ENCODE data around the gene LCLAT1.

Gene LCLAT1

DNA sequence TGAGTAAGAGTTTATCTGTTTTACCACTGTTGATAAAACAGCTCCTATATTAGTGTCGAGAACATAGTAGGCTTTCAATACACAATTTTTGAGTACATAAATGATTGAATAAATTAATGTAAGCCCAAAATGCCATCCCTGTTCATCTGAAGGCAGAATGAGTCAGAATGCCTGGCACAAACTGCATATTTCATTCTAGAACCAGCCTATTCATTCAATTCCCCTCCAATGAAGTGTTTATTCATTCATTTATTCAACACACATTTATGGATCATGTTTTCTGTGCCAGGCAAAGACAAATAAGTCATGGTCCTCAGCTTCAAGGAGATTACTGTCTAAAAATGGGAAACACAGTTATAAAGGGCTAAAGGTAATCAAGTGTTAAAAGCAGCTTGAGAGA is 22.8 kb upstream of the LCLAT1 start:
- DNase-seq, result no peak

DNA sequence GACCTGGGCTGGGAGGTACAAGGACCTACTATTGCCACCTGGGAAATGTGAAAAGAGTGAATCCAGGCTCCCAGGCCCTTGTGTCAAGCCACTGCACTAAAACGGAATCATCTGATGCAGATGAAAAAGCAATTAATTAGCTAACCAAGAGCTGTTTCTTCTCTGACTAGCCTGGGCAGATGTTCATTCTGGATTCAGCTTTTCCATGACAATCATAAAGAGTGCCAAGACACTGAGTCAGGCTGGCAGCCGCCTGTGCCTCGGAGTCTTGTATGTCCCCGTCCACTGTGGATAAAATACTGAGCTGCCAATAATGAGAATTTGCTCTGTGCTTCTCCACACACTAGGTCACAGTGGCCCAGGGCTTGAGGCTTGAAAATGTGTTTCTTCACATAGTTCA is 21.7 kb upstream of the LCLAT1 start:
- DNase-seq, result peak in 4 of 14 donors; percentile 14 to 44 (median 22)

- no peak for DNase-seq
Measured at GRCh38 chr2:30427606-30428347, 19.3 kb upstream of the LCLAT1 start.

- no peak for DNase-seq
Measured at GRCh38 chr2:30428348-30428662, 18.7 kb upstream of the LCLAT1 start.

- DNase-seq, result no peak
Measured at GRCh38 chr2:30428827-30429461, 18.1 kb upstream of the LCLAT1 start.

- DNase-seq, result no peak
Measured at GRCh38 chr2:30433541-30434299, 13.3 kb upstream of the LCLAT1 start.

DNA sequence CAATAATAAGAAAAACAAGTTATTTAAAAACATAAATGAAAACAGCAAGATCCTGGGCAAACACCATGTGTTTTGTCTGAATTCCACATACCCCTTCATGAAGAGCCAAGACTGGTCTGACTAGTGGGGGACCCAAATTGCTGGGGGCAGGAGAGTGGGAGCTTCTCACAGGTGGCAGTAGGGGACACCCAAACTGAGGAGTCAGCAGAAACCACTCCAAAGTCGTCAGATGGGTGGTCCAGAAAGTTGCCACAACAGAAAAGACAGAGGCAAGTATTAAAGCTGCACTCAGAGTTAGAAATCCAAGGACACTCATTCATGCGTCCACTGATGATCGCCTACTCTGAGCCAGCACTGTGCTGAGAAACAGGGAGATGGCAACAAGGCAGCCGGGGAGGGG is 12.3 kb upstream of the LCLAT1 start:
- DNase-seq, result no peak

GRCh38 chr2:30436859-30437435 is 10.1 kb upstream of the LCLAT1 start:
- DNase-seq, result no peak

- no peak for DNase-seq
Measured at GRCh38 chr2:30437809-30438548, 9.1 kb upstream of the LCLAT1 start.

DNA sequence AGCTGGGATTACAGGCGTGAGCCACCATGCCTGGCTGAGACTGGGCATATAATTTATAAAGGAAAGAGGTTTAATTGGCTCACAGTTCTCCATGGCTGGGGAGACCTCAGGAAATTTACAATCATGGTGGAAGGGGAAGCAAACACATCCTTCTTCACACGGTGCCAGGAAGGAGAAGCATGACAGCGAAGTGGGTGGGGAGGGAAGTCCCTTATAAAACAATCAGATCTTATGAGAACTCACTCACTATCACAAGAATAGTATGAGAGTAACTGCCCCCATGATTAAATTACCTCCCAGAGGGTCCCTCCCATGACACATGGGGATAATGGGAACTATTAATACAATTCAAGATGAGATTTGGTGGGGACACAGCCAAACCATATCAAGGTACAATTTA is 7.8 kb upstream of the LCLAT1 start:
- DNase-seq, result no peak

- DNase-seq, result no peak
Measured at GRCh38 chr2:30439879-30440278, 7.2 kb upstream of the LCLAT1 start.

- DNase-seq, result no peak
Measured at GRCh38 chr2:30441023-30441422, 6.0 kb upstream of the LCLAT1 start.

GRCh38 chr2:30443081-30443480 is 4.0 kb upstream of the LCLAT1 start:
- DNase-seq, result no peak

GRCh38 chr2:30444273-30444672 is 2.8 kb upstream of the LCLAT1 start:
- DNase-seq, result no peak

DNA sequence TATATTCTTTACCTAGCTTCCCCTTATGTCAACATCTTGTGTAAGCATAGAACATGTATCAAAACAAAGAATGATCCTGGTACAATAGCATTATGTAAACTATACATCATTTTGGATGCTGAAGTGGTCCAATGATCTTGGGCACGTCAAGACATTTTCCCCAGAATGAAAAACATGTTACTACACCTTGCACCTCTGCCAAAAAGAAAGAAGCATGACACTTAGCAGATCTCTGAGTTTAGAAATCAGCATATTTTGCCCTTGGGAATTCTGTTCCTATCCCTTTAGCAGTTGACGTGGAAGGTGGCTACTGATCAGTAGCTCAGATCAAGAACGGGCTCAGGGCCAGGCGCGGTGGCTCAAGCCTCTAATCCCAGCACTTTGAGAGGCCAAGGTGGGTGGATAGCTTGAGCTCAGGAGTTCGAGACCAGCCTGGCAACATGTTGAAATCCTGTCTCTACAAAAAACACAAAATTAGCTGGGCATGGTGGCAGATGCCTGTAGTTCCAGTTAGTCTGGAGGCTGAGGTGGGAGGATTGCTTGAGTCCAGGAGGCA is 1.7 kb upstream of the LCLAT1 start:
- DNase-seq, result no peak

DNA sequence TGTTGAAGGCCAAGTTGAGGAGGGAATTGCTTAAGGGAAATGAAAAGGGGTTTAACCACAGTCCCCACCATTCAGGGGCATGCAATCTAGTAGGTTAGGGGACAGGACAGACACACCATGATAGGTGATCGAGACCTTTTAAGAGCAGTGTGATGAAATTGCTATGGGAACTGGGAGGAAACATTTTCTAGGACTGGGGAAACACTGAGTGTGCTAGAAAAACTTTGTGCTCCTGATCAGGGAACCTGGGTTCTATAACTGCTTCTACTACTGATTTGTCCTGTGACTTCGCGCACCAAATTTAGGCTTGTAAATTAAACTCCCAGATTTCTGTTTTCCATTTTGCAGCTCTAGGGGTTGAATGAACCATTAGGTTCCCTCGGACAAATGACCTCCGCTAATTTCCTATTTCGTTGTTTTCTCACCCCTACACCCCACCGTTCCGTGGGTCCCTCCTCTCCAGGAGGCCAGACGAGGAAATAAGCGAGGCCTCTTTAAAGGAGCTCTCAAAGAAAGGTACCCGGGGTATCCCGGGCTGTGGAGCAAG is 371 bp upstream of the LCLAT1 start:
- DNase-seq, result peak in 1 of 14 donors; percentile 31

DNA sequence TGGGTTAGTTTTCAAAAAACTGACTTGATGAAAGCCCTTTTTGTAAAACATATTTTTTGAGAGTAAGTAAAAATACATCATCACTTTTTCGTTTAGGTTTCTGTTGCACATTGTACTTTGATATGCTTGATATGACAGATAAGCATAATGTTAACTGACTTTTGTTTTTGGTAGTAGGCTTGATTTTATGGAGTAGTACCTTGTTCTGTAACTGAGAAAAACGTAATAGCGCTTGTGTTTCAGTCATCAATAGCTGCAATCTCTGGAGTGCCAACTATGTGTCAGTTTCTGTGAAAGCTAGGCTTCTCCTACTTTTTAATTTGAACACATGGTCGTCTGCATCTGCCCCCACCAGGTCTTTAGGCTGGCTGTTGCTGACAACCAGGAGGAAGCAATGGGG is 1.3 kb downstream of the LCLAT1 start:
- DNase-seq, result no peak

DNA sequence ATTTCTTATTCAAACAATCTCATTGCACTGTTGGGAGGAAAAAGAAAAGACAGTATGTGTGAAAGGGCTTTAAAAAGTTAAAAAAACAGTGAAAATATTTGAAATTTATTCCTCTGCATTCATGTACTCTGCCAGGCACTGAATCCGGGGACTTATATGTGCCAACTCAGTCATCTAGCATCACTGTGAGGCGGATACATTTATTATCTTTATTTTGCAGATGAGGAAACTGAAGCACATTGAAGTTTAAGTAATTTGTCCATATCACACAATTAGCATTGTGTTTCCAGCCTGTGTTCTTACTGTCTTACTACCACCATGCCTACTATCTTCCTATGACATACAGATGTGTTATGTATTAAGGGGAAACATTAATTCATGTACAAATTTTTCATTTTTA is 1.8 kb downstream of the LCLAT1 start:
- no peak for DNase-seq

DNA sequence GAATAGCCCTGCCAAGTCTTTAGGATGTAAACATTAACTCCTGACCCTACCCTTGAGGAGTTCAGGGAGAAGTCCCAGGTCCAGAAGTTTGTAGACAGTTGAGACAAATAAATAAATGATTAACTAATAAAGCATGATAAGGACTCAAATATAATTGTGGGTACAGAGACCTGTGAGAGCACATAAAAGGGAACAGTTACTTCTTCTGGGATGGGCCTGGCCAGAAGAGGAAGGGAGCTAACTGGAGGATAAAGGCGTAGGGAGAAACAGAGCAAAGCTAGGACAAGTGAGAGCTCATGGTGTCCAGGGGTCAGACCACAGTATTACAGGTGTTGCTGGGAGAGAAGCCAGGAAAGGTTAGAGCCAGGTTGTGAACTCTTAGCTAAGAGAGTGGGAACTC is 3.0 kb downstream of the LCLAT1 start:
- DNase-seq, result no peak

DNA sequence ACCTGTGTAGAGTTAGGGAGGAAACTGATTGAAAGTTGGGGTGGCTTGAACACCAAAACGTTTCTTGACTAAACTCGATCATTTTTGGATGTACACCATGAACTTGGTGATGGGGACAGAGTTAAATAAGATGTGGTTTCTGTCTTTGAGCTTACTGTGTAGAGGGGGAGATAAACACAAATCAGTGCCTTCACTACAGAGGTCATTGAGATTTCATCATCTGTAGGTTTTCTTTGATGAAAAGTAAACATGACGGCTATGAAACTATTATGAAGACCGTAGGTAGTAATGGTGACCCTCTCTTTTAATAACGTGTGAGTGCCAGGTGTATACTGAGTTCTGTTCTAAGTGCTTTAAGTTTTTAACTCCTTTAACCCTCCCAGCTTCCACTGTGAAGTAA is 6.5 kb downstream of the LCLAT1 start:
- no peak for DNase-seq

GRCh38 chr2:30454571-30454970 is 7.5 kb downstream of the LCLAT1 start:
- DNase-seq, result no peak

DNA sequence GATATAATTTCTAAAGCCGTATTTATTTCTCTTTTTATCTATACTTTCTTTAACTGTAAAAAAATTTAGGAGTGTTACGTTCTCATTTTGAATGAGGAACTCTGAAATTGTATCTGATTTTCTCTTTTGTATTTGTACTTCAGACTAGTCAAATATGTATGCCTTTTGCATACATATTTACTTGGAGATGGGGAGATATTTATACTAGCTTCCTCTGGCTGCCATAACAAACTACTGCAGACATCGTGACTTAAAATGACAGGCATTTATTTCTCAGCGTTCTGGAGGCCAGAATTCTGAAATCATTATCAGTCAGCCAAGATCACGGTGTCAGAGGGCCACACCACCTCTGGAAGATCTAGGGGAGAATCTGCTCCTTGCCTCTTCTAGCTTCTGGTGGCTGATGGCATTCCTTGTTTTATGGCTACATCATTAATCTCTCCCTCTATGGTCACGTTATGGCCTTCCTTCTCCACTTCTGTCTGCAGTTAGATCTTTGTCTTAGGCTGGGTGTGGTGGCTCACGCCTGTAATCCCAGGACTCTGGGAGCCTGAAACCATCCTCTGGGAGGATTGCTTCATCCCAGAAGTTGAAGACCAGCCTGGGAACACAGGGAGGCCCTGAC is 8.2 kb downstream of the LCLAT1 start:
- DNase-seq, result no peak
